SK-N-SH (cell line): ENCODE data around the gene ZG16B. TPM values are rescaled to one million over a fixed set of nuclear protein-coding genes. Genes with fewer than 3 reads are reported as not detected.

Experiments
- CTCF ChIA-PET: fragments of 300-600, 350-600 bp; formaldehyde crosslinking; extraction: SDS; loops from one replicate; lab custom pipeline; 2021; lab: Yijun Ruan, JAX
- POLR2A ChIA-PET: fragments of 350-600 bp; sonication (Branson Sonifier 250); formaldehyde crosslinking; extraction: SDS; loops from one replicate; lab custom pipeline; 2020; ENCODE audit warnings: antibody characterized with exemption, inconsistent platforms; lab: Yijun Ruan, JAX
- DNase-seq: peaks from one replicate; pipeline ENCODE4 v3.0.0; 2012
- H2AFZ ChIP-seq: fragments of 200-600 bp; sonication (generic); 2 replicates; pipeline ENCODE4 v1.8.1; 2016; ENCODE audit warnings: antibody characterized with exemption, mild to moderate bottlenecking, low read depth
- H3F3A ChIP-seq: fragments of 200-600 bp; sonication (generic); replicated peaks from 2 replicates; pipeline ENCODE3; 2016; ENCODE audit warnings: antibody characterized with exemption, mild to moderate bottlenecking; ENCODE audit not compliant: insufficient read depth
- H3K27ac ChIP-seq, 2 experiments: fragments of 200-500 bp in 1 of 2; fragments of 200-600 bp in 1 of 2; sonication (Bioruptor generic) in 1 of 2; sonication (generic), shearing (Covaris generic) in 1 of 2; 2 replicates each; pipeline versions ENCODE4 v1.5.1 to v1.6.1; 2014 to 2016; ENCODE audit warnings: low read depth in 2 of 2, inconsistent platforms in 1 of 2, low read length in 1 of 2, mild to moderate bottlenecking in 1 of 2, mixed read lengths in 1 of 2
- H3K27me3 ChIP-seq: fragments of 200-600 bp; sonication (generic), shearing (Covaris generic); 2 replicates; pipeline ENCODE4 v1.6.1; 2016; ENCODE audit warnings: mixed run types; ENCODE audit not compliant: insufficient read depth
- H3K36me3 ChIP-seq, 2 experiments: fragments of 200-500 bp in 1 of 2; fragments of 200-600 bp in 1 of 2; sonication (Bioruptor generic) in 1 of 2; sonication (generic) in 1 of 2; replicated peaks in 1 of 2; 2 replicates each; pipeline versions ENCODE3 to v1.5.1; 2014 to 2016; ENCODE audit warnings: low read length in 1 of 2, mild to moderate bottlenecking in 1 of 2; ENCODE audit not compliant: insufficient read depth in 2 of 2, control insufficient read depth in 1 of 2
- H3K4me1 ChIP-seq, 2 experiments: fragments of 200-500 bp in 1 of 2; fragments of 200-600 bp in 1 of 2; sonication (Bioruptor generic) in 1 of 2; sonication (generic), shearing (Covaris generic) in 1 of 2; 2 replicates each; pipeline versions ENCODE4 v1.5.1 to v1.6.1; 2014 to 2016; ENCODE audit warnings: low read depth in 1 of 2, low read length in 1 of 2, mixed run types in 1 of 2; ENCODE audit not compliant: insufficient read depth in 2 of 2, control insufficient read depth in 1 of 2
- H3K4me2 ChIP-seq: fragments of 200-600 bp; sonication (generic), shearing (Covaris generic); 2 replicates; pipeline ENCODE4 v1.6.1; 2017; ENCODE audit warnings: mixed run types
- H3K4me3 ChIP-seq, 2 experiments: fragments of 200-500 bp in 1 of 2; fragments of 200-600 bp in 1 of 2; sonication (Bioruptor generic) in 1 of 2; sonication (generic), shearing (Covaris generic) in 1 of 2; 2 replicates each; pipeline versions ENCODE4 v1.5.1 to v1.8.1; 2014 to 2016; ENCODE audit warnings: low read depth in 2 of 2, inconsistent platforms in 1 of 2, low read length in 1 of 2, mild to moderate bottlenecking in 1 of 2, mixed read lengths in 1 of 2, moderate library complexity in 1 of 2
- H3K79me2 ChIP-seq: fragments of 200-600 bp; sonication (generic); 2 replicates; pipeline ENCODE4 v1.8.1; 2017; ENCODE audit warnings: mild to moderate bottlenecking; ENCODE audit not compliant: insufficient read depth
- H3K9ac ChIP-seq: fragments of 200-600 bp; sonication (generic); 2 replicates; pipeline ENCODE4 v1.6.1; 2017; ENCODE audit warnings: mixed run types
- H3K9me2 ChIP-seq: fragments of 200-600 bp; sonication (generic); 2 replicates; pipeline ENCODE4 v1.6.1; 2017; ENCODE audit warnings: mixed run types
- H3K9me3 ChIP-seq: fragments of 200-600 bp; sonication (generic); 2 replicates; pipeline ENCODE4 v1.6.1; 2017; ENCODE audit warnings: mixed run types, mild to moderate bottlenecking, moderate library complexity
- H4K20me1 ChIP-seq: fragments of 200-600 bp; sonication (generic); 2 replicates; pipeline ENCODE4 v1.6.1; 2017; ENCODE audit warnings: mild to moderate bottlenecking, mixed run types; ENCODE audit not compliant: insufficient read depth
- EP300 ChIP-seq, 2 experiments: IDR thresholded peaks; 2 replicates each; pipeline versions ENCODE4 v1.4.0 to v1.6.1; 2012; ENCODE audit warnings: borderline replicate concordance in 1 of 2, low read depth in 1 of 2, low read length in 1 of 2
- EZH2phosphoT487 ChIP-seq: fragments of 200-600 bp; sonication (generic); IDR thresholded peaks from 2 replicates; pipeline ENCODE4 v1.6.1; 2017; ENCODE audit warnings: low read depth, mixed run types, mild to moderate bottlenecking, antibody characterized with exemption, moderate library complexity, borderline replicate concordance
- FOSL2 ChIP-seq: IDR thresholded peaks from 2 replicates; pipeline ENCODE4 v1.4.0; 2012; ENCODE audit warnings: low read depth, mild to moderate bottlenecking, moderate library complexity, borderline replicate concordance
- FOXJ3 ChIP-seq: sonication (generic); formaldehyde crosslinking; IDR thresholded peaks from 2 replicates; pipeline ENCODE4 v1.5.1; 2020; ENCODE audit warnings: mild to moderate bottlenecking, missing genetic modification reagents
- GABPA ChIP-seq: IDR thresholded peaks from 2 replicates; pipeline ENCODE4 v1.4.0; 2012; ENCODE audit warnings: low read depth, mild to moderate bottlenecking
- GATA2 ChIP-seq: sonication (generic); formaldehyde crosslinking; IDR thresholded peaks from 2 replicates; pipeline ENCODE4 v1.5.0; 2020; ENCODE audit warnings: mild to moderate bottlenecking, missing genetic modification reagents
- IRF3 ChIP-seq: fragments of 150-350 bp; IDR thresholded peaks from 2 replicates; pipeline ENCODE4 v1.6.1; 2016; ENCODE audit warnings: mild to moderate bottlenecking, low read depth, low read length
- JUND ChIP-seq: IDR thresholded peaks from 2 replicates; pipeline ENCODE4 v1.4.0; 2012
- MAX ChIP-seq: IDR thresholded peaks from 2 replicates; pipeline ENCODE4 v1.4.0; 2012; ENCODE audit warnings: low read depth
- PBX3 ChIP-seq: IDR thresholded peaks from 2 replicates; pipeline ENCODE4; 2012
- POLR2AphosphoS5 ChIP-seq: IDR thresholded peaks from 2 replicates; pipeline ENCODE4 v1.6.1; 2012; ENCODE audit warnings: low read depth, low read length
- REST ChIP-seq: IDR thresholded peaks from 2 replicates; pipeline ENCODE4 v1.6.1; 2012; ENCODE audit warnings: mild to moderate bottlenecking, low read depth, low read length, moderate library complexity
- RFX5 ChIP-seq: IDR thresholded peaks from 2 replicates; pipeline ENCODE4 v1.6.1; 2012; ENCODE audit warnings: mild to moderate bottlenecking, improper control_type of control experiment, low read length
- RXRA ChIP-seq: IDR thresholded peaks from 2 replicates; pipeline ENCODE4 v1.4.0; 2012; ENCODE audit warnings: low read depth, mild to moderate bottlenecking, borderline replicate concordance
- SMC3 ChIP-seq: IDR thresholded peaks from 2 replicates; pipeline ENCODE4 v1.6.1; 2012; ENCODE audit warnings: low read depth, low read length, improper control_type of control experiment
- TCF12 ChIP-seq: IDR thresholded peaks from 2 replicates; pipeline ENCODE4 v1.4.0; 2012
- TEAD4 ChIP-seq: IDR thresholded peaks from 2 replicates; pipeline ENCODE4 v1.4.0; 2012; ENCODE audit warnings: mild to moderate bottlenecking, borderline replicate concordance; ENCODE audit not compliant: insufficient read depth
- USF2 ChIP-seq: fragments of 150-350 bp; IDR thresholded peaks from 2 replicates; pipeline ENCODE4 v1.6.1; 2017; ENCODE audit warnings: antibody characterized with exemption, low read length, low read depth, borderline replicate concordance
- WGBS: methylation state at CpG from one replicate; pipeline ENCODE4 v1.1.6; 2017; ENCODE audit warnings: low lambda C conversion rate; 5-methylcytosine and 5-hydroxymethylcytosine counted together
- polyA plus RNA-seq, 3 experiments: library from polyadenylated mRNA; depleted of rRNA; stranded (reverse); fragments of >200 nt; gene quantifications; 2 replicates each; pipeline ENCODE4 v1.2.3, GENCODE V29; 2012

The ZG16B gene
- polyA plus RNA-seq, 1 of the 3 experiments (the other 2 are of a cell fraction) = 0.26 TPM

- TF ChIP-seq GATA2 (CRISPR knock-in tag) = no peak
- no peak for TF ChIP-seq FOSL2
- TF ChIP-seq JUND = no peak
- no peak for TF ChIP-seq TCF12
- no peak for TF ChIP-seq MAX
- no peak for TF ChIP-seq GABPA
- no peak for TF ChIP-seq RFX5
- no peak for TF ChIP-seq USF2
- TF ChIP-seq SMC3 = no peak
- no peak for TF ChIP-seq TEAD4
- no peak for TF ChIP-seq REST
- no peak for TF ChIP-seq EZH2phosphoT487
- no peak for TF ChIP-seq EP300 (IDR thresholded peaks at IDR 0.05; ENCODE audit: borderline replicate concordance in 1 of 2, low read depth in 1 of 2, low read length in 1 of 2)
- no peak for TF ChIP-seq RXRA
- no peak for TF ChIP-seq POLR2AphosphoS5
- TF ChIP-seq FOXJ3 (CRISPR knock-in tag) = no peak
- TF ChIP-seq IRF3 = no peak
- TF ChIP-seq PBX3 = no peak
- TF ChIP-seq, all 33 proteins: peak for 0
Observed at GRCh38 chr16:2852003-2852730, 22.1 kb downstream of the ZG16B start.

More at GRCh38 chr16:2852003-2852730, 22.1 kb downstream of the ZG16B start:
- Histone ChIP-seq H3K27ac (no peak overlapping the region), H3K4me3 (peak overlapping the region in 1 of 2 experiments; percentile 25; a peak in 1 of 4 replicates), H3K79me2 (no peaks in the 10 kb centered on the region), H3K4me1 (peaks cover 0 to 6% of the 10 kb centered on the region in 2 experiments; a peak in 1 of 4 replicates), H3K9me3 (0 out of 2 replicates have a peak, but pooled peaks cover 6% of the 10 kb centered on the region), H3K36me3 (no peaks in the 10 kb centered on the region), H3K9me2 (no peaks in the 10 kb centered on the region), H3K9ac (no peak overlapping the region), H2AFZ (no peak overlapping the region), H3F3A (no peaks in the 10 kb centered on the region), H3K4me2 (no peak overlapping the region), H3K27me3 (peaks cover 5% of the 10 kb centered on the region; the same call in 1 of the 2 replicates), H4K20me1 (no peaks in the 10 kb centered on the region)
- WGBS = 80% methylated on average over 12 of the region's 16 CpGs
- peak; percentile 34 for DNase-seq
- POLR2A ChIA-PET = no interaction called here
- CTCF ChIA-PET = interaction anchor here (0.6 to 3.8 kb wide), 5 partner anchors 13 to 75 kb away, joined by 3 to 34 read pairs (median 13); no protein-coding TSS in a partner anchor
